H9 (cell line): Measurements from ENCODE around the gene ZNF165. TPM values are rescaled to one million over a fixed set of nuclear protein-coding genes. Genes with fewer than 3 reads are reported as not detected.

Experiments
- DNase-seq: peaks from one replicate; pipeline ENCODE4 v3.0.0-alpha.2; 2017
- H2AFZ ChIP-seq: one replicate; pipeline ENCODE4 v1.6.1; 2013; ENCODE audit warnings: mild to moderate bottlenecking, low read length, control low read depth, moderate library complexity
- H2AK5ac ChIP-seq: 2 replicates; pipeline ENCODE4 v1.6.1; 2013; ENCODE audit warnings: low read length, control low read depth, mixed read lengths; ENCODE audit not compliant: insufficient read length
- H2BK120ac ChIP-seq: one replicate; pipeline ENCODE4 v1.6.1; 2013; ENCODE audit warnings: low read depth, mild to moderate bottlenecking, low read length, control low read depth, inconsistent platforms; ENCODE audit not compliant: poor library complexity, severe bottlenecking
- H2BK12ac ChIP-seq: 2 replicates; pipeline ENCODE4 v1.6.1; 2013; ENCODE audit warnings: low read length, control low read depth, mixed read lengths, low read depth; ENCODE audit not compliant: insufficient read length
- H2BK15ac ChIP-seq: 2 replicates; pipeline ENCODE4 v1.6.1; 2013; ENCODE audit warnings: low read depth, low read length, control low read depth
- H2BK20ac ChIP-seq: one replicate; pipeline ENCODE4 v1.6.1; 2013; ENCODE audit warnings: low read depth, mild to moderate bottlenecking, low read length, control low read depth, inconsistent platforms; ENCODE audit not compliant: poor library complexity, severe bottlenecking
- H2BK5ac ChIP-seq: 2 replicates; pipeline ENCODE4 v1.6.1; 2013; ENCODE audit warnings: low read length, control low read depth, mixed read lengths; ENCODE audit not compliant: insufficient read length
- H3K14ac ChIP-seq: 2 replicates; pipeline ENCODE4 v1.6.1; 2013; ENCODE audit warnings: low read length, control low read depth; ENCODE audit not compliant: insufficient read depth
- H3K18ac ChIP-seq: 2 replicates; pipeline ENCODE4 v1.6.1; 2013; ENCODE audit warnings: low read depth, mild to moderate bottlenecking, mixed read lengths, low read length, control low read depth; ENCODE audit not compliant: insufficient read length
- H3K23ac ChIP-seq: 2 replicates; pipeline ENCODE4 v1.6.1; 2013; ENCODE audit warnings: low read length, control low read depth, mixed read lengths, low read depth; ENCODE audit not compliant: insufficient read length
- H3K23me2 ChIP-seq: 2 replicates; pipeline ENCODE4 v1.6.1; 2013; ENCODE audit warnings: low read depth, mild to moderate bottlenecking, mixed read lengths, low read length, control low read depth; ENCODE audit not compliant: insufficient read length, poor library complexity, severe bottlenecking
- H3K27ac ChIP-seq: 2 replicates; pipeline ENCODE4 v1.5.1; 2013; ENCODE audit warnings: low read length, control low read depth, mixed read lengths, low read depth; ENCODE audit not compliant: insufficient read length
- H3K27me3 ChIP-seq: 2 replicates; pipeline ENCODE4 v1.6.1; 2013; ENCODE audit warnings: low read length, control low read depth, inconsistent platforms; ENCODE audit not compliant: insufficient read depth
- H3K4ac ChIP-seq: 2 replicates; pipeline ENCODE4 v1.6.1; 2013; ENCODE audit warnings: low read depth, mild to moderate bottlenecking, control low read depth, inconsistent platforms, low read length, moderate library complexity
- H3K4me1 ChIP-seq: 2 replicates; pipeline ENCODE4 v1.6.1; 2013; ENCODE audit warnings: low read length, control low read depth, inconsistent platforms; ENCODE audit not compliant: insufficient read depth
- H3K4me2 ChIP-seq: 2 replicates; pipeline ENCODE4 v1.6.1; 2013; ENCODE audit warnings: low read length, control low read depth, mixed read lengths; ENCODE audit not compliant: insufficient read length, insufficient read depth
- H3K56ac ChIP-seq: 2 replicates; pipeline ENCODE4 v1.6.1; 2013; ENCODE audit warnings: low read depth, mild to moderate bottlenecking, mixed read lengths, low read length, control low read depth; ENCODE audit not compliant: insufficient read length
- H3K79me1 ChIP-seq: 2 replicates; pipeline ENCODE4 v1.6.1; 2013; ENCODE audit warnings: low read depth, mild to moderate bottlenecking, moderate library complexity, low read length, control low read depth, inconsistent platforms; ENCODE audit not compliant: insufficient read depth, poor library complexity, severe bottlenecking
- H3K79me2 ChIP-seq: 2 replicates; pipeline ENCODE4 v1.6.1; 2013; ENCODE audit warnings: low read length, control low read depth, inconsistent platforms; ENCODE audit not compliant: insufficient read depth
- H3K9ac ChIP-seq: 2 replicates; pipeline ENCODE4 v1.6.1; 2013; ENCODE audit warnings: low read length, control low read depth, mixed read lengths; ENCODE audit not compliant: insufficient read length; ENCODE audit errors: extremely low read depth
- H3K9me3 ChIP-seq: one replicate; pipeline ENCODE4 v1.6.1; 2013; ENCODE audit warnings: low read depth, low read length, inconsistent platforms; ENCODE audit not compliant: control insufficient read depth
- H3T11ph ChIP-seq: one replicate; pipeline ENCODE4 v1.6.1; 2013; ENCODE audit warnings: mild to moderate bottlenecking, low read length, control low read depth, inconsistent platforms
- H4K20me1 ChIP-seq: one replicate; pipeline ENCODE4 v1.6.1; 2013; ENCODE audit not compliant: control insufficient read depth, insufficient read length, insufficient read depth
- H4K5ac ChIP-seq: 2 replicates; pipeline ENCODE4 v1.6.1; 2013; ENCODE audit warnings: low read depth, mild to moderate bottlenecking, mixed read lengths, low read length, control low read depth; ENCODE audit not compliant: insufficient read length
- H4K8ac ChIP-seq: replicated peaks from 2 replicates; pipeline ENCODE4 v1.6.1; 2013; ENCODE audit warnings: low read length, control low read depth, mixed read lengths, low read depth; ENCODE audit not compliant: insufficient read length
- H4K91ac ChIP-seq: 2 replicates; pipeline ENCODE4 v1.6.1; 2013; ENCODE audit warnings: low read depth, mild to moderate bottlenecking, moderate library complexity, mixed read lengths, low read length, control low read depth; ENCODE audit not compliant: insufficient read length
- H3K27ac Mint-ChIP-seq, 3 experiments: 2 replicates in 2 of 3; 3 replicates in 1 of 3; pipeline ENCODE4 v1.8.0; 2020 to 2021; ENCODE audit warnings: mixed read lengths in 3 of 3, mild to moderate bottlenecking in 1 of 3, moderate library complexity in 1 of 3
- H3K27me3 Mint-ChIP-seq: 2 replicates; pipeline ENCODE4 v1.8.0; 2021; ENCODE audit warnings: low read depth, mild to moderate bottlenecking, moderate library complexity, mixed read lengths
- H3K36me3 Mint-ChIP-seq, 3 experiments: 2 replicates in 2 of 3; 3 replicates in 1 of 3; pipeline ENCODE4 v1.8.0; 2020 to 2021; ENCODE audit warnings: low read depth in 3 of 3, mixed read lengths in 3 of 3; ENCODE audit not compliant: insufficient read depth in 1 of 3
- H3K4me1 Mint-ChIP-seq, 2 experiments: 2 replicates each; pipeline ENCODE4 v1.8.0; 2020; ENCODE audit warnings: mixed read lengths in 2 of 2
- H3K4me3 Mint-ChIP-seq, 2 experiments: 2 replicates in 1 of 2; 3 replicates in 1 of 2; pipeline ENCODE4 v1.8.0; 2020 to 2021; ENCODE audit warnings: mild to moderate bottlenecking in 2 of 2, mixed read lengths in 2 of 2, moderate library complexity in 1 of 2
- H3K9me3 Mint-ChIP-seq, 2 experiments: 2 replicates in 1 of 2; 3 replicates in 1 of 2; pipeline ENCODE4 v1.8.0; 2020; ENCODE audit warnings: mild to moderate bottlenecking in 2 of 2, mixed read lengths in 2 of 2, moderate library complexity in 1 of 2
- CTCF ChIP-seq: fragments of 200-600 bp; sonication (generic); conservative IDR thresholded peaks from 3 replicates; pipeline ENCODE4 v1.8.0; 2021; ENCODE audit warnings: antibody characterized with exemption, mild to moderate bottlenecking
- WGBS: extraction: QIAGEN DNeasy Blood & Tissue Kit; methylation state at CpG from one replicate; pipeline ENCODE4 v1.1.7; 2013; ENCODE audit warnings: missing lambda C conversion rate, low lambda C conversion rate, mixed read lengths; ENCODE audit not compliant: insufficient read length; ENCODE audit errors: extremely low coverage; 5-methylcytosine and 5-hydroxymethylcytosine counted together
- total RNA-seq: library from RNA; stranded (reverse); gene quantifications from 2 replicates; pipeline ENCODE4 v1.2.1, GENCODE V29; 2021

ZNF165 gene
- total RNA-seq, 1 experiment from 2014 or later: 5.8 TPM

- Histone ChIP-seq H2BK15ac (no peak overlapping the region), H3K14ac (no peak overlapping the region), H4K91ac (no peak overlapping the region), H3K79me2 (no peaks in the 10 kb centered on the region), H3T11ph (no peak overlapping the region), H3K9ac (no peak overlapping the region), H3K79me1 (no peaks in the 10 kb centered on the region), H4K20me1 (no peaks in the 10 kb centered on the region), H3K4me1 (no peaks in the 10 kb centered on the region), H3K18ac (no peak overlapping the region), H4K5ac (no peak overlapping the region), H3K27ac (no peak overlapping the region), H3K23ac (no peak overlapping the region), H3K4me2 (no peak overlapping the region), H2AFZ (no peak overlapping the region), H3K9me3 (no peaks in the 10 kb centered on the region), H2BK20ac (no peak overlapping the region), H2BK120ac (no peak overlapping the region), H2BK5ac (no peak overlapping the region), H3K23me2 (no peaks in the 10 kb centered on the region), H3K56ac (no peak overlapping the region), H4K8ac (no peak overlapping the region), H3K27me3 (no peaks in the 10 kb centered on the region), H3K4ac (no peak overlapping the region), H2BK12ac (no peak overlapping the region), H2AK5ac (no peak overlapping the region)
- no peak overlapping the region for H3K27ac Mint-ChIP-seq
- peaks cover 3 to 23% (median 17%) of the 10 kb centered on the region in 3 experiments; a peak in 6 of 7 replicates for H3K36me3 Mint-ChIP-seq
- H3K9me3 Mint-ChIP-seq: no peaks in the 10 kb centered on the region
- TF ChIP-seq CTCF: no peak
- peaks cover 15% of the 10 kb centered on the region for H3K27me3 Mint-ChIP-seq
- H3K4me3 Mint-ChIP-seq: no peak overlapping the region
- WGBS: no CpG with 5 or more reads among the region's 2 CpGs
- no peak for DNase-seq
- no peaks in the 10 kb centered on the region for H3K4me1 Mint-ChIP-seq
Measured at GRCh38 chr6:28115799-28116198, 35.4 kb downstream of the ZNF165 start.
